HG03064 (cell line): ENCODE data around the gene OPA3.

Experiments used
- ATAC-seq: cut with Tn5 transposase; IDR thresholded peaks from one replicate; pipeline ENCODE4 v1.9.1; 2021; ENCODE audit warnings: low read depth; ENCODE audit not compliant: unreplicated experiment

OPA3 gene

GRCh38 chr19:45505996-45506245 is 78.7 kb downstream of the OPA3 start:
- ATAC-seq = no peak

- no peak for ATAC-seq
These were observed 79.2 kb downstream of the OPA3 start for GRCh38 chr19:45505151-45505995.

GRCh38 chr19:45503909-45504308 is 80.7 kb downstream of the OPA3 start:
- no peak for ATAC-seq

- ATAC-seq = no peak
These were observed 82.5 kb downstream of the OPA3 start for GRCh38 chr19:45502111-45502510.

GRCh38 chr19:45501730-45502014 is 82.9 kb downstream of the OPA3 start:
- no peak for ATAC-seq

DNA sequence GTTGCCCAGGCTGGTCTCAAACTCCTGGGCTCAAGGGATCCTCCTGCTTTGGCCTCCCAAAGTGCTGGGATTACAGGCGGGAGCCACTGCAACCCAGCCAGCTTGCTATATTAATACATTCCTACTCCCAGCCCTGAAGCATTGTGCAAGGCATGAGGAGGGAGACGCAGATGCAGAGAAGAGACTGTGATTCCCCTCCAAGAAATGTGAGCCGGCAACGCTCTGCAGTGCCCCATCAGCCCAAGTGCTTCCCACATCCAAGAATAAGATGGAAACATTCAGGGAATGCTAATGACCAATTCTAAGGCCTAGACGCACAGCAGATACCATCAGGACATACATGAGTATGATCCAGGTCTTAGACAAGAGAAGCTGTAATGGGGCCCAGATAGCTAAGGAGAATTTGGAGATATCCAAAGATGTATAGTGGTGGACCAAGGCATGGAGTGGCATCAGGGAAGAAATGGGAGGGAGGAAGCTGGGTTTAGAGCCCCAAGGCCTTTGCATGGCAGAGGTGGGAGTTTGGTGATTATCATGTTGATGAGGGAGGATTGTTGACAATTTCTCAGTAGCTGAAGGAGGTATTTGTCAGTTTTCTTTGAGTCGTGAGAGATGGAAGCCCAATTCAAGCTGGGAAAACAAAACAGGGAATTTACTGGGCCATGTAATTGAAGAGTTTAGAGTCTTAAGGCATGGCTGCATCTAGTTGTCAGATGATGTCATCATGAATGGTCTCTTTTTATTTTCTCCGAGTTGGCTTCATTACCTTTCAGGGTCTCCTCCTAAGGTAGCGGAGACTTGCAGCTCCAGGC is 83.5 kb downstream of the OPA3 start:
- ATAC-seq = no peak

DNA sequence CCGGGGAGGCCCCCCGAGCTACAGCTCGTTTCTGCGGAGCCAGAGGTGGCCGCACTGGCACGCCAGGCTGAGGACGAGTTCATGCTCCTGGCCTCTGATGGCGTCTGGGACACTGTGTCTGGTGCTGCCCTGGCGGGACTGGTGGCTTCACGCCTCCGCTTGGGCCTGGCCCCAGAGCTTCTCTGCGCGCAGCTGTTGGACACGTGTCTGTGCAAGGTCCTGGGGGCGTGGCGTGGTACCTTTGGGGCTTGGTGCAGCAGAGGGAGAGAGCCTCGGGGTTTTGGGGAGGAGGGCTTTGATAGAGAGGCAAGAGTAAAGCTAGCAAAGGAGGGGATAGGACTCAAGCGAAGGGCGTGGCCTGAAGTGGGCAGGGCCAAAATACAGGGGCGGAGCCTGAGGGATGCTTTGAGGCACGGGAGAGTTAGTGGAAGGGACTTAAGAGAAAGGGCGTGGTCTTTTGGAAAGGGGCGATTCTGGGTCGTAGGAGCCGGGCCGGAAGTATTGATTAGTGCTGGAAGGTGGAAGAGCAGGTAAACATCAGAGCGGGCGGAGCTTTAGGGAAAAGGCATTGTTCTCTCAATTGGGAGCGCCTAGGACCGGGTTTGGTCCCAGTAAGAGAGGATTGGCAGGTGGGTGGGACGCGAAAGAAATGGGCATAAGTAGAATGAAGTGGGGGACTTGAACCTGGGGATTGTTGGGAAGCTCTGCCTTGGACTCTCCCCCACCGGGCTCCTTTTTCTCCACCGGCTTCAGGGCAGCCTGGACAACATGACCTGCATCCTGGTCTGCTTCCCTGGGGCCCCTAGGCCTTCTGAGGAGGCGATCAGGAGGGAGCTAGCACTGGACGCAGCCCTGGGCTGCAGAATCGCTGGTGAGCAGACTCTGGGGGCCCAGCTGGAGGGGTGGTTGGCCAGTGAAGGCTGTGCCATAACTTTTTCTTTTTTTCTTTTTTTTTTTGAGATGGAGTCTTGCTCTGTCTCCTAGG is 85.1 kb downstream of the OPA3 start:
- no peak for ATAC-seq

- no peak for ATAC-seq
These were observed 86.0 kb downstream of the OPA3 start, which contains the start of gene PPM1N for GRCh38 chr19:45498411-45499195. Gene PPM1N (plus strand): TSS chr19:45498443. CDS start chr19:45498473, 30 bp downstream.

DNA sequence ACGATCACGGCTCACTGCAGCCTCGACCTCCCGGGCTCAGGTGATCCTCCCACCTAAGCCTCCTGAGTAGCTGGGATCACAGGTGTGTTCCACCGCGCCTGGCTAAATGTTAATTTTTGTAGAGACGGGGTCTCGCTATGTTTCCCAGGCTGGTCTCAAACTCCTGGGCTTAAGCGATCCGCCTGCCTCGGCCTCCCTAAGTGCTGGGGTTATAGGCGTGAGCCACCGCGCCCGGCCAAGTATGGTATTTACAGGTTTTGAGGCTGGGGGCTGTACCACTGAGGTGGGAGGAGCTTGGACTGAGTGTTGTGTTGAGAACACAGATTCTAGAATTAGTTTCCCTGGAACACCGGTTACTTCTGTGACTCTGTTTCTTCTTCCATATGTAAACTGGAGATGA is 86.8 kb downstream of the OPA3 start:
- ATAC-seq = no peak

- ATAC-seq = no peak
These were observed 88.2 kb downstream of the OPA3 start for GRCh38 chr19:45496349-45496953.

DNA sequence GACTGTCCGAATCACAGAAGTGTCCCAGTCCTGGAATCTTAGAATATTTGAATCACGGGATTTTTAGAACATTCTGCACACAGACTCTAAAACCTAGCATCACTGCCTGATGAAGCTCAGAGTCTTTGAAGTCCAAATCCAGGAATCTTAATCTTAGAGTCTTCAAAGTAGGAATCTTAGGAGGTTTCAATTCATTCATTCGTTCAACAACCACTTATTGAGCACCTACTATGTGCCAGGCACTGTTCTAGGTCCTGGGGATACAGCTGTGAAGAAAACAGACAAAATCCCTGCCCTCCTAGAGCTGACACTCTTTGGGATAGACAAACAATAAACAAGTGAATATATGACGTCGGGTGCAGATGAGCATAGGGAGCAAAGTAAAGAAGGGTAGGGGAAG is 89.4 kb downstream of the OPA3 start:
- ATAC-seq = no peak

DNA sequence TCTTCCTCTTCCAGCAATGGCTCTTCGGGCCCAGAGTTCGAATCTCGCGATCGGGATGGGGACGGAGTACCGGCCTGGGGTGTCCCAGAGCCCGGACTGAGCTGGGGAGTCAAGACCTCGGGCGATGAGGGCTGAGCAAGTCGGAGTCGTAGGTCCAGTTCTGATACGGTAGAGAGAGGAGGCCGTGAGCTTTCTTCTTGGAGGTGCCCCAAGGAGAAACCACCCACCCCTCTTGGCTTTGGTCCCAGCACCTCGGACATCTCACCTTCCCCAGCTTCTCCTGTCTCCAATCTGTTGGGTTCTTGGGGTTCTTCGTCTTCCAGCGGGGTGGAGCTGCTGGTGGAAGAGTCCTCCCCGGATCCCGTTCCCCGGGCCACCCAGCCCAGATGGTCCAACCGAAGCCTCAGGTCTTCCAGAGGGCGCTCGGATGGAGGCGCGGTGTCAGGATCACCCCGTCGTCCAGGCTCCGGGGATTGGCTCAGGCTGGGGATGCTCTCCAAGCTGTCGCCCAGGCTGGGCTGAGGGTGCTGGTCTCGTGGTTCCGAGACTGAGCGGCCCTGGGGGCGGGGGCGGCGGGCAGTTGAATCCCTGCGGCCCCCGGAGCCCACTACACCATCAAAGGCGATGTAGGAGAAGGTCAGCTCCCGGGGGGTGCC is 90.2 kb downstream of the OPA3 start:
- no peak for ATAC-seq

DNA sequence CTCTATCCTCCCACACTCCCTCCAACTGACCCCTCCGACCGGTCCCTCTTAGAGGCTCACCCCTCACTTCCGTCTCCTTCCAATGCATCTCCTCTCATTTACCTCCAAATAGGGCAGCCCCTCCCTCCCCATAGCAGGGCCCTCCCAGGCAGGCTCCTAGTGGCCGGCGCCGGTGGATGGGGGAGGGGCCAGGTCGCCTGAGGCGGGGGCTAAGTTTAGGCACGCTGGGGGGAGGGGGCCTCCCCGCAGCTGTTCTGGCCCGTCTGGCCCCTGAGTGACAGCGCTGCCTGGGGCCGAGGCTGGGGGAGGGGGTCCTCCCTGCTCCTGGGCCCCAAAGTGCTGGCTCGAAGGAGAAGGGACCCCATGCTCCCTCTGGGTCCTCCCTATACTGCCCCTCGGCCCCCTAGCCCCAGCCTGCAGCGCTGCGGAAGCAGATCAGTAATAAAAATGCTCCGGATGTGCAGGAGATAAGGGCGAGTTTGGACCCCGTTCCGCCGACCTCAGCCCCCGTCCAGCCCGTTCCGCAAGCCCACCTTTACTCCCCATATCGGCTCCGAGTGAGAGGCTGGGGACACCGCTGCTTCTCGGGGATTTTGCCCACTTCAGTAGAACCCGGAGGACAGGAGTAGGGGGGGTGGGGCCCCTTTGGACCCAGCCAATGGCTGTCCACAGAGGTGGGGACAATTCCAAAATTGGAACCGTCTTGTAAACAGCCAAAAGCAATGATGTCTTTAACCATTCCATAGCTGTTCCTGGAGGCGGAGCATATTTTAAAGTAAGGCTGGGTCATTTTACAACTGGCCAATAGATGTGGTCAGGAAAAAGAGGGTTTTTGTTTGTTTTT is 91.8 kb downstream of the OPA3 start:
- ATAC-seq = no peak

GRCh38 chr19:45492137-45492626 is 92.4 kb downstream of the OPA3 start:
- ATAC-seq = no peak

DNA sequence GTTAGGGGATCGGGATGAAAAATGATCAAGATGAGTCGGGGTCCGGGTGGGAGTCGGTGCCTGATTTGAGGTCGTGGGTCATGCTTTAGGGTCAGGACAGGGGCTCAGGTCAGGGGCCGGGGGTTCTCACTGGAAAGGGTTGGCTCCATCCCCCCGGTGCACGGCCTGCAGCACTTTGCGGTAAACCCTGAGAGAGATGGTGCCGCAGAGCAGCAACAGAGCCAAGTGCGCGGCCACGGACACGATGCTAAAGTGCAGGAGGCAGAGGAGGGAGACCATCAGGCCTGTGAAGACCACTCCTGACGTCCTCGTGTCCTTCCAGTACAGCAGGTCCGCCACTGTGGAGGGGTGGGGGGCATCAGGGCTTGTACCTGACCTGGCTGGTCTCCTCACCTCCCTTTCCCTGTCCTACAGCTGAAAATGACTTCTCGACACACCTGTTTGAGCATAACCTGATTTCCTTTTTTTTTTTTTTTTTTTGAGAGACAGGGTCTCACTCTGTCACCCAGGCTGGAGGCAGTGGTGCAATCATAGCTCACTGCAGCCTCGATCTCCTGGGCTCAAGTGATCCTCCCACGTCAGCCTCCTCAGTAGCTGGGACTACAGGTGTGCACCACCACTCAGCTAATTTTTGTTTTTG is 95.3 kb downstream of the OPA3 start:
- no peak for ATAC-seq

GRCh38 chr19:45488708-45489107 is 95.9 kb downstream of the OPA3 start:
- ATAC-seq = no peak

- peak; percentile 81 for ATAC-seq
These were observed 99.1 kb downstream of the OPA3 start for GRCh38 chr19:45485305-45486077.
